H1 (cell line): Measurements from ENCODE around the gene UTP25. TPM values are rescaled to one million over a fixed set of nuclear protein-coding genes. Genes with fewer than 3 reads are reported as not detected.

Source experiments
- CTCF ChIA-PET: fragments of 300-600 bp; sonication (Branson Sonifier 250); formaldehyde crosslinking; loops from one replicate; lab custom pipeline; 2021; ENCODE audit not compliant: partially characterized antibody; lab: Charles Lee
- POLR2A ChIA-PET: fragments of 300-600 bp; sonication (Branson Sonifier 250); formaldehyde crosslinking; loops from one replicate; lab custom pipeline; 2021; ENCODE audit warnings: inconsistent platforms; ENCODE audit not compliant: partially characterized antibody; lab: Charles Lee
- DNase-seq, 2 experiments: peaks; one replicate each; pipeline versions ENCODE4 v3.0.0 to v3.0.0-alpha.2; 2010 to 2022; ENCODE audit warnings: low spot score in 2 of 2, low read depth in 1 of 2, mixed read lengths in 1 of 2
- FAIRE-seq: peaks from 2 replicates; lab custom pipeline; 2011; peaks lifted over from hg19 to GRCh38; lab: Jason Lieb, UNC
- H2AFZ ChIP-seq: 2 replicates; pipeline ENCODE4 v1.8.1; 2012; ENCODE audit warnings: low read length, inconsistent platforms
- H2AK5ac ChIP-seq: 2 replicates; pipeline ENCODE4 v1.6.1; 2013; ENCODE audit warnings: low read depth, low read length
- H2BK120ac ChIP-seq: replicated peaks from 2 replicates; pipeline ENCODE3; 2013; ENCODE audit warnings: low read depth, low read length, inconsistent platforms
- H2BK12ac ChIP-seq: 2 replicates; pipeline ENCODE4 v1.6.1; 2013; ENCODE audit warnings: low read depth, low read length
- H2BK15ac ChIP-seq: 2 replicates; pipeline ENCODE4 v1.6.1; 2013; ENCODE audit warnings: low read length
- H2BK20ac ChIP-seq: 2 replicates; pipeline ENCODE4 v1.6.1; 2013; ENCODE audit warnings: low read length
- H2BK5ac ChIP-seq: 2 replicates; pipeline ENCODE4 v1.6.1; 2013; ENCODE audit warnings: low read depth, low read length
- H3K14ac ChIP-seq: 2 replicates; pipeline ENCODE4 v1.6.1; 2013; ENCODE audit warnings: inconsistent platforms; ENCODE audit not compliant: insufficient read length
- H3K18ac ChIP-seq: 2 replicates; pipeline ENCODE4 v1.6.1; 2013; ENCODE audit warnings: low read length; ENCODE audit errors: extremely low read depth
- H3K23ac ChIP-seq: 2 replicates; pipeline ENCODE4 v1.6.1; 2013; ENCODE audit warnings: inconsistent platforms; ENCODE audit not compliant: insufficient read length
- H3K23me2 ChIP-seq: 2 replicates; pipeline ENCODE4 v1.6.1; 2013; ENCODE audit warnings: low read depth, low read length
- H3K27ac ChIP-seq: 2 replicates; pipeline ENCODE4 v1.6.1; 2011; ENCODE audit warnings: low read depth, low read length, inconsistent platforms
- H3K27me3 ChIP-seq, 4 experiments: replicated peaks in 1 of 4; 1 replicate in 1 of 4; 2 replicates in 3 of 4; pipeline versions ENCODE4 v1.6.1 to v1.8.1; 2011 to 2013; ENCODE audit warnings: low read length in 3 of 4, mild to moderate bottlenecking in 3 of 4, inconsistent platforms in 2 of 4, mixed read lengths in 2 of 4, moderate library complexity in 1 of 4; ENCODE audit not compliant: control insufficient read depth in 3 of 4, insufficient read depth in 3 of 4; ENCODE audit errors: extremely low read depth in 1 of 4
- H3K36me3 ChIP-seq, 4 experiments: 2 replicates each; pipeline versions ENCODE4 v1.6.1 to v1.8.1; 2011 to 2013; ENCODE audit warnings: mild to moderate bottlenecking in 4 of 4, low read length in 3 of 4, moderate library complexity in 2 of 4, control low read depth in 1 of 4, inconsistent platforms in 1 of 4; ENCODE audit not compliant: insufficient read depth in 4 of 4, control insufficient read depth in 2 of 4
- H3K4ac ChIP-seq: replicated peaks from 2 replicates; pipeline ENCODE3; 2013; ENCODE audit warnings: low read length, low read depth, mixed read lengths, inconsistent platforms; ENCODE audit not compliant: insufficient read length
- H3K4me1 ChIP-seq, 4 experiments: replicated peaks in 1 of 4; 1 replicate in 1 of 4; 2 replicates in 3 of 4; pipeline versions ENCODE4 v1.6.1 to v1.8.1; 2011 to 2013; ENCODE audit warnings: low read length in 3 of 4, inconsistent platforms in 2 of 4, mixed read lengths in 1 of 4; ENCODE audit not compliant: insufficient read depth in 4 of 4, control insufficient read depth in 3 of 4
- H3K4me2 ChIP-seq, 2 experiments: 2 replicates each; pipeline versions ENCODE4 v1.6.1 to v1.8.1; 2011 to 2013; ENCODE audit warnings: low read depth in 2 of 2, low read length in 2 of 2, control low read depth in 1 of 2, inconsistent platforms in 1 of 2, mild to moderate bottlenecking in 1 of 2; ENCODE audit not compliant: insufficient read depth in 1 of 2
- H3K4me3 ChIP-seq, 4 experiments: fragments of 200-600, 300-600 bp in 1 of 4; sonication (generic), shearing (Covaris generic), sonication (Bioruptor Twin) in 1 of 4; 2 replicates each; pipeline versions ENCODE4 v1.5.1 to v1.8.1; 2011 to 2016; ENCODE audit warnings: low read length in 4 of 4, low read depth in 3 of 4, control low read depth in 2 of 4, inconsistent platforms in 2 of 4, mild to moderate bottlenecking in 2 of 4, mixed read lengths in 1 of 4, moderate library complexity in 1 of 4; ENCODE audit not compliant: insufficient read depth in 2 of 4; ENCODE audit errors: extremely low read depth in 1 of 4
- H3K56ac ChIP-seq: replicated peaks from 2 replicates; pipeline ENCODE3; 2013; ENCODE audit warnings: low read depth, mild to moderate bottlenecking, mixed read lengths, low read length, inconsistent platforms; ENCODE audit not compliant: insufficient read length
- H3K79me1 ChIP-seq: 2 replicates; pipeline ENCODE4 v1.6.1; 2013; ENCODE audit warnings: low read depth, low read length, control low read depth
- H3K79me2 ChIP-seq, 2 experiments: 2 replicates each; pipeline versions ENCODE4 v1.6.1 to v1.8.1; 2012 to 2013; ENCODE audit warnings: low read length in 2 of 2, mild to moderate bottlenecking in 2 of 2, inconsistent platforms in 1 of 2; ENCODE audit not compliant: insufficient read depth in 2 of 2, control insufficient read depth in 1 of 2
- H3K9ac ChIP-seq, 4 experiments: replicated peaks in 1 of 4; 1 replicate in 1 of 4; 2 replicates in 3 of 4; pipeline versions ENCODE4 v1.6.1 to v1.8.1; 2011 to 2013; ENCODE audit warnings: low read depth in 3 of 4, low read length in 3 of 4, control low read depth in 2 of 4, mild to moderate bottlenecking in 2 of 4, moderate library complexity in 2 of 4, inconsistent platforms in 1 of 4; ENCODE audit errors: extremely low read depth in 1 of 4
- H3K9me3 ChIP-seq, 2 experiments: 2 replicates each; pipeline versions ENCODE4 v1.6.1 to v1.8.1; 2012 to 2013; ENCODE audit warnings: mild to moderate bottlenecking in 2 of 2, moderate library complexity in 2 of 2, control low read depth in 1 of 2, inconsistent platforms in 1 of 2, low read depth in 1 of 2, low read length in 1 of 2, mixed read lengths in 1 of 2; ENCODE audit not compliant: insufficient read depth in 2 of 2
- H4K20me1 ChIP-seq, 2 experiments: replicated peaks in 1 of 2; 2 replicates each; pipeline versions ENCODE3 to v1.8.1; 2011 to 2013; ENCODE audit warnings: inconsistent platforms in 2 of 2, low read length in 2 of 2, mild to moderate bottlenecking in 1 of 2; ENCODE audit not compliant: insufficient read depth in 2 of 2, control insufficient read depth in 1 of 2
- H4K5ac ChIP-seq: 2 replicates; pipeline ENCODE4 v1.6.1; 2013; ENCODE audit warnings: low read length, low read depth, mixed read lengths, inconsistent platforms; ENCODE audit not compliant: insufficient read length
- H4K8ac ChIP-seq: 2 replicates; pipeline ENCODE4 v1.8.0; 2013; ENCODE audit warnings: mild to moderate bottlenecking, moderate library complexity, low read length, inconsistent platforms; ENCODE audit not compliant: insufficient read depth; ENCODE audit errors: extremely low read depth
- H4K91ac ChIP-seq: replicated peaks from 2 replicates; pipeline ENCODE3; 2013; ENCODE audit warnings: low read length, mixed read lengths, inconsistent platforms; ENCODE audit not compliant: insufficient read length
- ATF2 ChIP-seq: IDR thresholded peaks from 2 replicates; pipeline ENCODE4 v1.6.1; 2012; ENCODE audit warnings: low read length, inconsistent platforms
- BRCA1 ChIP-seq: IDR thresholded peaks from 2 replicates; pipeline ENCODE4 v1.6.1; 2012; ENCODE audit warnings: low read depth, low read length, improper control_type of control experiment
- KDM5A ChIP-seq: fragments of 200-600 bp; IDR thresholded peaks from 2 replicates; pipeline ENCODE4 v1.7.1; 2012; ENCODE audit warnings: mild to moderate bottlenecking, low read length, inconsistent platforms, mixed read lengths
- RXRA ChIP-seq: IDR thresholded peaks from 2 replicates; pipeline ENCODE4 v1.6.1; 2011; ENCODE audit warnings: low read depth, mild to moderate bottlenecking, low read length, moderate library complexity; ENCODE audit not compliant: insufficient read depth
- TEAD4 ChIP-seq: IDR thresholded peaks from 2 replicates; pipeline ENCODE4 v1.6.1; 2012; ENCODE audit warnings: low read depth, low read length, inconsistent platforms, mixed read lengths
- WGBS, 2 experiments: shearing (Covaris generic) in 1 of 2; methylation state at CpG; one replicate each; pipeline versions ENCODE4 v1.1.6 to v1.1.7; 2013 to 2015; ENCODE audit warnings: low lambda C conversion rate in 2 of 2, mixed read lengths in 2 of 2, inconsistent platforms in 1 of 2, low coverage in 1 of 2, missing lambda C conversion rate in 1 of 2; ENCODE audit not compliant: insufficient replicate concordance in 2 of 2, insufficient coverage in 1 of 2, insufficient read length in 1 of 2; ENCODE audit errors: extremely low coverage in 1 of 2, missing lambda C conversion rate in 1 of 2; 5-methylcytosine and 5-hydroxymethylcytosine counted together
- polyA plus RNA-seq, 7 experiments: library from polyadenylated mRNA; depleted of rRNA in 3 of 7; stranded (reverse) in 5 of 7; unstranded in 2 of 7; fragments of >200 nt in 5 of 7; fragments of 200-250 nt in 2 of 7; gene quantifications; 1 replicate in 5 of 7; 2 replicates in 1 of 7; 4 replicates in 1 of 7; pipeline versions ENCODE4 v1.2.1 to v1.2.3, GENCODE V29; 2011 to 2013; ENCODE audit warnings: missing spikeins in 2 of 7, mixed read lengths in 2 of 7
- total RNA-seq: library from RNA; stranded (reverse); fragmentation: NEBNext Ultra II Directional; extraction: Animal tissue kit (Norgen Biotek cat#: 25700); gene quantifications from 2 replicates; pipeline ENCODE4 v1.2.1, GENCODE V29; 2021

UTP25 gene
- total and polyA plus RNA-seq, 2 of the 8 experiments (the other 6 are each of a cell fraction or from before 2014, with no cell fraction given) = 4.0 to 7.6 TPM

- POLR2A ChIA-PET = no interaction called here
- H3K36me3 ChIP-seq = no peaks in the 10 kb centered on the region; a peak in 1 of 8 replicates
- no peak overlapping the region for H3K27ac ChIP-seq
- CTCF ChIA-PET = interaction anchor here (1.0 to 3.7 kb wide), 4 partner anchors 15 to 57 kb away, joined by 3 to 25 read pairs (median 5); no protein-coding TSS in a partner anchor
- no peak overlapping the region for H3K18ac ChIP-seq
- DNase-seq = no peak
- peaks cover 12% of the 10 kb centered on the region; the same call in 1 of the 2 replicates for H3K23me2 ChIP-seq
- 88% methylated on average over 4 of the region's 4 CpGs; no CpG with 5 or more reads in 1 of the 2 experiments for WGBS, 2 experiments
- H4K8ac ChIP-seq = no peak overlapping the region
- no peak for FAIRE-seq
- peaks cover 0 to 7% of the 10 kb centered on the region in 2 experiments for H4K20me1 ChIP-seq
- no peak overlapping the region for H2BK5ac ChIP-seq
- H3K4me1 ChIP-seq = peaks cover 0 to 10% (median 1%) of the 10 kb centered on the region in 4 experiments; a peak in 4 of 7 replicates
- no peak overlapping the region for H4K5ac ChIP-seq
- H4K91ac ChIP-seq = no peak overlapping the region
- H2BK120ac ChIP-seq = no peak overlapping the region
- H3K4me3 ChIP-seq = no peak overlapping the region
- H3K23ac ChIP-seq = no peak overlapping the region
- H2BK20ac ChIP-seq = no peak overlapping the region
- TF ChIP-seq ATF2 = no peak
- no peak for TF ChIP-seq RXRA
- TF ChIP-seq KDM5A = no peak
- no peak for TF ChIP-seq BRCA1
- no peak for TF ChIP-seq TEAD4
- no peak overlapping the region for H3K9ac ChIP-seq
- no peak overlapping the region for H3K14ac ChIP-seq
- no peak overlapping the region for H3K56ac ChIP-seq
- H3K79me1 ChIP-seq = no peaks in the 10 kb centered on the region; the same call in none of the 2 replicates
- H2AK5ac ChIP-seq = no peak overlapping the region
- H3K4me2 ChIP-seq = no peak overlapping the region
- H3K27me3 ChIP-seq = no peaks in the 10 kb centered on the region
- peaks cover 0 to 7% of the 10 kb centered on the region in 2 experiments; a peak in 1 of 4 replicates for H3K79me2 ChIP-seq
- H3K9me3 ChIP-seq = no peaks in the 10 kb centered on the region
- H2AFZ ChIP-seq = no peak overlapping the region
- no peak overlapping the region for H2BK15ac ChIP-seq
- H2BK12ac ChIP-seq = no peak overlapping the region
- H3K4ac ChIP-seq = no peak overlapping the region
These were observed 25.0 kb upstream of the UTP25 start for GRCh38 chr1:209802780-209803152.
